K562 (cell line): ENCODE results near the gene PIK3C2B. TPM values are rescaled to one million over a fixed set of nuclear protein-coding genes. Genes with fewer than 3 reads are reported as not detected.

Experiments
- ATF1 ChIP-seq, 2 experiments: fragments of 450-650 bp in 1 of 2; IDR thresholded peaks; 2 replicates each; pipeline ENCODE4 v1.6.1; 2016; ENCODE audit warnings: missing compliant biosample characterization in 1 of 2, missing genetic modification characterization in 1 of 2
- EZH2 ChIP-seq: IDR thresholded peaks from 2 replicates; pipeline ENCODE4 v1.6.1; 2012; ENCODE audit warnings: low read depth, mild to moderate bottlenecking, inconsistent platforms, low read length, borderline replicate concordance
- FOS ChIP-seq: IDR thresholded peaks from 3 replicates; pipeline ENCODE4 v1.6.1; 2011; ENCODE audit not compliant: insufficient read length; ENCODE audit errors: extremely low read depth
- HSF4 ChIP-seq: fragments of 250-450 bp; sonication (Bioruptor Pico); IDR thresholded peaks from 2 replicates; pipeline ENCODE4 v2.1.2; 2022; ENCODE audit warnings: mild to moderate bottlenecking, moderate library complexity, borderline replicate concordance
- NCOR1 ChIP-seq: fragments of 450-650 bp; IDR thresholded peaks from 2 replicates; pipeline ENCODE4 v1.6.1; 2016; ENCODE audit warnings: mild to moderate bottlenecking, moderate library complexity
- STAG1 ChIP-seq: sonication (generic); formaldehyde crosslinking; IDR thresholded peaks from 2 replicates; pipeline ENCODE4 v1.5.0; 2020; ENCODE audit warnings: missing genetic modification reagents, borderline replicate concordance
- SUPT5H ChIP-seq: fragments of 450-650 bp; IDR thresholded peaks from 2 replicates; pipeline ENCODE4 v1.6.1; 2016
- TCF7 ChIP-seq: sonication (generic); IDR thresholded peaks from 2 replicates; pipeline ENCODE4 v1.6.1; 2016; ENCODE audit warnings: antibody characterized with exemption, borderline replicate concordance
- TCF7L2 ChIP-seq: fragments of 150-350 bp; IDR thresholded peaks from 2 replicates; pipeline ENCODE4 v1.6.1; 2016; ENCODE audit warnings: low read depth, mild to moderate bottlenecking, low read length, moderate library complexity
- USF2 ChIP-seq: sonication (generic); formaldehyde crosslinking; IDR thresholded peaks from 2 replicates; pipeline ENCODE4 v1.5.0; 2020; ENCODE audit warnings: missing genetic modification reagents
- YBX1 ChIP-seq: fragments of 450-650 bp; IDR thresholded peaks from 2 replicates; pipeline ENCODE4 v1.7.1; 2016; ENCODE audit warnings: mild to moderate bottlenecking
- polyA plus RNA-seq, 8 experiments: library from polyadenylated mRNA; depleted of rRNA in 4 of 8; stranded (reverse) in 5 of 8; unstranded in 3 of 8; fragments of >200 nt; fragmentation: Nextera tagmentation in 2 of 8; fragmentation: Illumina TruSeq in 1 of 8; extraction: Ambion mirVana in 2 of 8; extraction: Trizol in 1 of 8; gene quantifications; 2 replicates each; pipeline versions ENCODE4 v1.2.1 to v1.2.3, GENCODE V29; 2011 to 2014; ENCODE audit warnings: inconsistent platforms in 1 of 8, missing spikeins in 1 of 8
- total RNA-seq, 7 experiments: library from RNA; depleted of rRNA in 6 of 7; stranded (reverse); fragments of >200 nt in 6 of 7; fragmentation: Illumina TruSeq in 2 of 7; extraction: Trizol in 2 of 7; gene quantifications; 2 replicates each; pipeline versions ENCODE4 v1.2.1 to v1.2.3, GENCODE V29; 2011 to 2021; ENCODE audit warnings: low replicate concordance in 1 of 7
- TF ChIP-seq, protein P1 (sequence below): conservative IDR thresholded peaks from 2 replicates; pipeline ENCODE4 v1.6.1; 2011; ENCODE audit warnings: low read depth, mild to moderate bottlenecking, low read length; ENCODE audit not compliant: control insufficient read depth
- TF ChIP-seq, protein P2 (sequence below): sonication (generic); formaldehyde crosslinking; IDR thresholded peaks from 2 replicates; pipeline ENCODE4 v1.8.1; 2023; ENCODE audit warnings: missing genetic modification reagents, mild to moderate bottlenecking, borderline replicate concordance
- TF ChIP-seq, protein P3 (sequence below), 2 experiments: IDR thresholded peaks in 1 of 2; conservative IDR thresholded peaks in 1 of 2; 2 replicates each; pipeline ENCODE4 v1.6.1; 2016; ENCODE audit warnings: low read depth in 2 of 2, mild to moderate bottlenecking in 1 of 2, missing compliant biosample characterization in 1 of 2, missing genetic modification characterization in 1 of 2, moderate library complexity in 1 of 2
- TF ChIP-seq, protein P4 (sequence below): sonication (generic); formaldehyde crosslinking; IDR thresholded peaks from 2 replicates; pipeline ENCODE4 v1.8.1; 2023; ENCODE audit warnings: mild to moderate bottlenecking, missing genetic modification reagents, moderate library complexity

Gene PIK3C2B
- total and polyA plus RNA-seq, 9 of the 15 experiments (the other 6 are each of a cell fraction or from before 2014, with no cell fraction given): 0.10 to 2.9 (median 0.72) TPM

DNA sequence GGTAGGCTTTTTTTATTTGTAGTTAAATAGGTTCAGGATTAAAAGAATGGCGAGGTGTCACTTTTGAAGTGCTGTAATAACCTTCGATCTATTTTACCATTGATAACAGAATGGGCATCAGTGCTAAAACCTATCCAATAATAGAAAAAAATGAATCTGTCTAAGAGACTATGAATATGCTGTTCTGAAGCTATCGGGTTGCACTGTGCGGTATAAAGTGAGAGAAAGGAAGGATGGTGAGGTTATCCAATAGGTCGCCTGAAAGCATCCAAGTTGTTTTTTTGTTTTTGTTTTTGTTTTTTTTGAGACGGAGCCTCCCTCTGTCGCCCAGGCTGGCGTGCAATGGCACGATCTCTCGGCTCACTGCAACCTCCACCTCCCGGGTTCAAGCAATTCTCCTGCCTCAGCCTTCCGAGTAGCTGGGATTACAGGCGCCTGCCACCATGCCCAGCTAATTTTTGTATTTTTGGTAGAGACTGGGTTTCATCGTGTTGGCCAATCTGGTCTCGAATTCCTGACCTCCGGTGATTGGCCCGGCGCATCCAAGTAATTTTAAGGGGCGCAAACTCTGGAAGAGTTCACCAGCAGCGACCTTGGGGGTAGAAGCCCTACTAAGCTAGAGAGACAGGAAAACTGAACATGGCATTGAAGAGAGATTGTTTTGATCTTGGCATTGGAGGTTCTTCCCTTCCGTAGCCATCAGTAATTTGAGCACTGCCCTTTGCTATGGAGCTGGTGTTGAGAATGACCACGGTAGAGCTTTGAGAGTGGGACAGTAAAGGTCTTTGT is 12.9 kb upstream of the PIK3C2B start (continued):
- TF ChIP-seq, protein P1, sequence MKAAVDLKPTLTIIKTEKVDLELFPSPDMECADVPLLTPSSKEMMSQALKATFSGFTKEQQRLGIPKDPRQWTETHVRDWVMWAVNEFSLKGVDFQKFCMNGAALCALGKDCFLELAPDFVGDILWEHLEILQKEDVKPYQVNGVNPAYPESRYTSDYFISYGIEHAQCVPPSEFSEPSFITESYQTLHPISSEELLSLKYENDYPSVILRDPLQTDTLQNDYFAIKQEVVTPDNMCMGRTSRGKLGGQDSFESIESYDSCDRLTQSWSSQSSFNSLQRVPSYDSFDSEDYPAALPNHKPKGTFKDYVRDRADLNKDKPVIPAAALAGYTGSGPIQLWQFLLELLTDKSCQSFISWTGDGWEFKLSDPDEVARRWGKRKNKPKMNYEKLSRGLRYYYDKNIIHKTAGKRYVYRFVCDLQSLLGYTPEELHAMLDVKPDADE: no peak
- TF ChIP-seq FOS: no peak
- no peak for TF ChIP-seq NCOR1
- no peak for TF ChIP-seq YBX1
- TF ChIP-seq, protein P2, sequence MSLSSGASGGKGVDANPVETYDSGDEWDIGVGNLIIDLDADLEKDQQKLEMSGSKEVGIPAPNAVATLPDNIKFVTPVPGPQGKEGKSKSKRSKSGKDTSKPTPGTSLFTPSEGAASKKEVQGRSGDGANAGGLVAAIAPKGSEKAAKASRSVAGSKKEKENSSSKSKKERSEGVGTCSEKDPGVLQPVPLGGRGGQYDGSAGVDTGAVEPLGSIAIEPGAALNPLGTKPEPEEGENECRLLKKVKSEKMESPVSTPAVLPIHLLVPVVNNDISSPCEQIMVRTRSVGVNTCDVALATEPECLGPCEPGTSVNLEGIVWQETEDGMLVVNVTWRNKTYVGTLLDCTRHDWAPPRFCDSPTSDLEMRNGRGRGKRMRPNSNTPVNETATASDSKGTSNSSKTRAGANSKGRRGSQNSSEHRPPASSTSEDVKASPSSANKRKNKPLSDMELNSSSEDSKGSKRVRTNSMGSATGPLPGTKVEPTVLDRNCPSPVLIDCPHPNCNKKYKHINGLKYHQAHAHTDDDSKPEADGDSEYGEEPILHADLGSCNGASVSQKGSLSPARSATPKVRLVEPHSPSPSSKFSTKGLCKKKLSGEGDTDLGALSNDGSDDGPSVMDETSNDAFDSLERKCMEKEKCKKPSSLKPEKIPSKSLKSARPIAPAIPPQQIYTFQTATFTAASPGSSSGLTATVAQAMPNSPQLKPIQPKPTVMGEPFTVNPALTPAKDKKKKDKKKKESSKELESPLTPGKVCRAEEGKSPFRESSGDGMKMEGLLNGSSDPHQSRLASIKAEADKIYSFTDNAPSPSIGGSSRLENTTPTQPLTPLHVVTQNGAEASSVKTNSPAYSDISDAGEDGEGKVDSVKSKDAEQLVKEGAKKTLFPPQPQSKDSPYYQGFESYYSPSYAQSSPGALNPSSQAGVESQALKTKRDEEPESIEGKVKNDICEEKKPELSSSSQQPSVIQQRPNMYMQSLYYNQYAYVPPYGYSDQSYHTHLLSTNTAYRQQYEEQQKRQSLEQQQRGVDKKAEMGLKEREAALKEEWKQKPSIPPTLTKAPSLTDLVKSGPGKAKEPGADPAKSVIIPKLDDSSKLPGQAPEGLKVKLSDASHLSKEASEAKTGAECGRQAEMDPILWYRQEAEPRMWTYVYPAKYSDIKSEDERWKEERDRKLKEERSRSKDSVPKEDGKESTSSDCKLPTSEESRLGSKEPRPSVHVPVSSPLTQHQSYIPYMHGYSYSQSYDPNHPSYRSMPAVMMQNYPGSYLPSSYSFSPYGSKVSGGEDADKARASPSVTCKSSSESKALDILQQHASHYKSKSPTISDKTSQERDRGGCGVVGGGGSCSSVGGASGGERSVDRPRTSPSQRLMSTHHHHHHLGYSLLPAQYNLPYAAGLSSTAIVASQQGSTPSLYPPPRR: no peak
- TF ChIP-seq TCF7L2: peak; percentile 83
- no peak for TF ChIP-seq EZH2
- no peak for TF ChIP-seq TCF7
- TF ChIP-seq ATF1 (CRISPR knock-in tag; IDR thresholded peaks at IDR 0.05): no peak
- peak; percentile 49; the same call in 1 of the 2 replicates for TF ChIP-seq ATF1 (tag; IDR thresholded peaks at IDR 0.05)
- TF ChIP-seq USF2 (CRISPR knock-in tag): no peak
- TF ChIP-seq SUPT5H: peak; percentile 93
- TF ChIP-seq HSF4: no peak
- no peak for TF ChIP-seq STAG1 (CRISPR knock-in tag)
- TF ChIP-seq, protein P3, sequence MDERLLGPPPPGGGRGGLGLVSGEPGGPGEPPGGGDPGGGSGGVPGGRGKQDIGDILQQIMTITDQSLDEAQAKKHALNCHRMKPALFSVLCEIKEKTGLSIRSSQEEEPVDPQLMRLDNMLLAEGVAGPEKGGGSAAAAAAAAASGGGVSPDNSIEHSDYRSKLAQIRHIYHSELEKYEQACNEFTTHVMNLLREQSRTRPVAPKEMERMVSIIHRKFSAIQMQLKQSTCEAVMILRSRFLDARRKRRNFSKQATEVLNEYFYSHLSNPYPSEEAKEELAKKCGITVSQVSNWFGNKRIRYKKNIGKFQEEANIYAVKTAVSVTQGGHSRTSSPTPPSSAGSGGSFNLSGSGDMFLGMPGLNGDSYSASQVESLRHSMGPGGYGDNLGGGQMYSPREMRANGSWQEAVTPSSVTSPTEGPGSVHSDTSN (CRISPR knock-in tag; IDR thresholded peaks at IDR 0.05; ENCODE audit: low read depth): no peak
- TF ChIP-seq, protein P3 (tag; conservative IDR thresholded peaks at IDR 0.05; ENCODE audit: low read depth): no peak
- TF ChIP-seq, protein P4, sequence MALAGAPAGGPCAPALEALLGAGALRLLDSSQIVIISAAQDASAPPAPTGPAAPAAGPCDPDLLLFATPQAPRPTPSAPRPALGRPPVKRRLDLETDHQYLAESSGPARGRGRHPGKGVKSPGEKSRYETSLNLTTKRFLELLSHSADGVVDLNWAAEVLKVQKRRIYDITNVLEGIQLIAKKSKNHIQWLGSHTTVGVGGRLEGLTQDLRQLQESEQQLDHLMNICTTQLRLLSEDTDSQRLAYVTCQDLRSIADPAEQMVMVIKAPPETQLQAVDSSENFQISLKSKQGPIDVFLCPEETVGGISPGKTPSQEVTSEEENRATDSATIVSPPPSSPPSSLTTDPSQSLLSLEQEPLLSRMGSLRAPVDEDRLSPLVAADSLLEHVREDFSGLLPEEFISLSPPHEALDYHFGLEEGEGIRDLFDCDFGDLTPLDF: no peak; the same call in 1 of the 2 replicates
